HCT116 (cell line): Measurements from ENCODE around the gene WNT9A. TPM values are rescaled to one million over a fixed set of nuclear protein-coding genes. Genes with fewer than 3 reads are reported as not detected.
A peak's percentile ranks its signal among the peaks of the same experiment; 100 is the strongest.

Experiments
- ATAC-seq: fragments of 200-7000 bp; cut with Tn5 transposase; 2 replicates; pipeline ENCODE4 v1.9.1; 2020; ENCODE audit warnings: mild to moderate bottlenecking, moderate library complexity
- BruUV-seq: library from RNA; stranded (reverse); fragments of 400-500 nt; replicated peaks from 2 replicates; lab custom pipeline; 2021; lab: Mats Ljungman, UMichigan
- CTCF ChIA-PET: fragments of 300-600 bp; sonication (Branson Sonifier 250); formaldehyde crosslinking; loops from one replicate; lab custom pipeline; 2021; ENCODE audit warnings: antibody characterized with exemption; lab: Charles Lee
- POLR2A ChIA-PET: fragments of 300-600, 350-600 bp; sonication (Branson Sonifier 250); formaldehyde crosslinking; loops from one replicate; lab custom pipeline; 2021; ENCODE audit warnings: antibody characterized with exemption; lab: Charles Lee
- RAD21 ChIA-PET, 2 experiments: fragments of 300-600 bp; sonication (Branson Sonifier 250); formaldehyde crosslinking; loops; one replicate each; lab custom pipeline; 2023; ENCODE audit warnings: low total read pairs in 2 of 2; ENCODE audit not compliant: uncharacterized antibody in 2 of 2, unreplicated experiment in 2 of 2, low non-redundant PET in 1 of 2; lab: Charles Lee
- DNase-seq: peaks from one replicate; pipeline ENCODE4 v3.0.0-alpha.2; 2010; ENCODE audit warnings: low read depth, low spot score
- H2AFZ ChIP-seq: fragments of 200-600 bp; shearing (Covaris generic), sonication (generic); 2 replicates; pipeline ENCODE4 v1.6.1; 2017; ENCODE audit warnings: low read depth, mixed run types, mixed read lengths, antibody characterized with exemption, low read length; ENCODE audit not compliant: poor library complexity, severe bottlenecking
- H3K27ac ChIP-seq: 2 replicates; pipeline ENCODE4 v1.5.1; 2012; ENCODE audit warnings: low read depth, low read length
- H3K27me3 ChIP-seq: fragments of 200-600 bp; sonication (generic); 2 replicates; pipeline ENCODE4 v1.6.1; 2016; ENCODE audit warnings: mixed run types, low read length, mixed read lengths; ENCODE audit not compliant: insufficient read depth
- H3K36me3 ChIP-seq, 2 experiments: fragments of 200-500 bp in 1 of 2; fragments of 200-600 bp in 1 of 2; sonication (Bioruptor generic) in 1 of 2; sonication (generic) in 1 of 2; 2 replicates each; pipeline versions ENCODE4 v1.5.1 to v1.6.1; 2014 to 2016; ENCODE audit warnings: low read length in 2 of 2, inconsistent platforms in 1 of 2, mixed read lengths in 1 of 2, mixed run types in 1 of 2; ENCODE audit not compliant: insufficient read depth in 2 of 2, control insufficient read depth in 1 of 2
- H3K4me1 ChIP-seq, 2 experiments: fragments of 200-600 bp in 1 of 2; sonication (generic) in 1 of 2; 2 replicates each; pipeline versions ENCODE4 v1.5.1 to v1.6.1; 2012 to 2017; ENCODE audit warnings: low read length in 2 of 2, inconsistent platforms in 1 of 2, mild to moderate bottlenecking in 1 of 2, mixed read lengths in 1 of 2, mixed run types in 1 of 2, moderate library complexity in 1 of 2; ENCODE audit not compliant: insufficient read depth in 2 of 2, control insufficient read depth in 1 of 2
- H3K4me2 ChIP-seq: fragments of 200-600 bp; sonication (generic); 2 replicates; pipeline ENCODE4 v1.6.1; 2017; ENCODE audit warnings: mixed run types, low read length, mixed read lengths
- H3K4me3 ChIP-seq, 2 experiments: fragments of 200-600 bp in 1 of 2; sonication (generic) in 1 of 2; replicated peaks in 1 of 2; 2 replicates each; pipeline ENCODE4 v1.5.1; 2011 to 2016; ENCODE audit warnings: low read length in 2 of 2, control low read depth in 1 of 2, low read depth in 1 of 2, mild to moderate bottlenecking in 1 of 2, mixed read lengths in 1 of 2, mixed run types in 1 of 2
- H3K79me2 ChIP-seq: fragments of 200-600 bp; sonication (generic); 2 replicates; pipeline ENCODE4 v1.6.1; 2017; ENCODE audit warnings: mild to moderate bottlenecking, mixed run types, low read length, moderate library complexity, mixed read lengths; ENCODE audit not compliant: insufficient read depth
- H3K9ac ChIP-seq: fragments of 200-600 bp; sonication (generic); 2 replicates; pipeline ENCODE4 v1.6.1; 2016; ENCODE audit warnings: low read length, mixed read lengths
- H3K9me2 ChIP-seq: fragments of 200-600 bp; sonication (generic), shearing (Covaris generic); 2 replicates; pipeline ENCODE4 v1.6.1; 2017; ENCODE audit warnings: mixed run types, mild to moderate bottlenecking, moderate library complexity; ENCODE audit not compliant: insufficient read depth
- H3K9me3 ChIP-seq, 2 experiments: fragments of 200-500 bp in 1 of 2; fragments of 200-600 bp in 1 of 2; sonication (Bioruptor generic) in 1 of 2; sonication (generic) in 1 of 2; 2 replicates each; pipeline ENCODE4 v1.6.1; 2014 to 2017; ENCODE audit warnings: low read length in 2 of 2, mixed read lengths in 2 of 2, inconsistent platforms in 1 of 2, low read depth in 1 of 2, mild to moderate bottlenecking in 1 of 2, mixed run types in 1 of 2, moderate library complexity in 1 of 2; ENCODE audit not compliant: control insufficient read depth in 1 of 2, insufficient read depth in 1 of 2
- H4K20me1 ChIP-seq: fragments of 200-600 bp; sonication (generic), shearing (Covaris generic); 2 replicates; pipeline ENCODE4 v1.6.1; 2017; ENCODE audit warnings: mixed run types, mild to moderate bottlenecking, moderate library complexity; ENCODE audit not compliant: insufficient read depth
- ATF3 ChIP-seq: IDR thresholded peaks from 2 replicates; pipeline ENCODE4 v1.6.1; 2012
- CBX3 ChIP-seq: IDR thresholded peaks from 2 replicates; pipeline ENCODE4 v1.6.1; 2012; ENCODE audit warnings: low read depth
- CTCF ChIP-seq, 3 experiments: fragments of 200-600 bp in 1 of 3; sonication (generic) in 1 of 3; IDR thresholded peaks in 2 of 3; conservative IDR thresholded peaks in 1 of 3; 2 replicates each; pipeline ENCODE4 v1.5.1; 2012 to 2017; ENCODE audit warnings: low read depth in 2 of 3, low read length in 2 of 3, antibody characterized with exemption in 1 of 3, borderline replicate concordance in 1 of 3, control low read depth in 1 of 3, mild to moderate bottlenecking in 1 of 3, mixed read lengths in 1 of 3, mixed run types in 1 of 3, moderate library complexity in 1 of 3; ENCODE audit not compliant: insufficient read depth in 1 of 3
- ELF1 ChIP-seq: IDR thresholded peaks from 2 replicates; pipeline ENCODE4 v1.6.1; 2012; ENCODE audit warnings: low read depth, borderline replicate concordance
- EZH2 ChIP-seq: fragments of 200-600 bp; sonication (generic); IDR thresholded peaks from 2 replicates; pipeline ENCODE4 v1.6.1; 2017; ENCODE audit warnings: antibody characterized with exemption, mixed run types
- EZH2phosphoT487 ChIP-seq: fragments of 200-600 bp; IDR thresholded peaks from 2 replicates; pipeline ENCODE4 v1.6.1; 2018; ENCODE audit warnings: antibody characterized with exemption, borderline replicate concordance
- JUND ChIP-seq: IDR thresholded peaks from 2 replicates; pipeline ENCODE4 v1.6.1; 2012
- POLR2A ChIP-seq: IDR thresholded peaks from 2 replicates; pipeline ENCODE4 v1.7.0; 2011; ENCODE audit warnings: borderline replicate concordance; ENCODE audit not compliant: insufficient read depth, insufficient read length; ENCODE audit errors: extremely low read depth
- POLR2AphosphoS5 ChIP-seq: IDR thresholded peaks from 2 replicates; pipeline ENCODE4 v1.6.1; 2011; ENCODE audit warnings: mild to moderate bottlenecking, low read depth, low read length, moderate library complexity
- TCF7L2 ChIP-seq: IDR thresholded peaks from 2 replicates; pipeline ENCODE4 v1.7.0; 2011; ENCODE audit warnings: borderline replicate concordance, inconsistent platforms; ENCODE audit not compliant: insufficient read depth, insufficient read length; ENCODE audit errors: extremely low read depth
- YY1 ChIP-seq: IDR thresholded peaks from 2 replicates; pipeline ENCODE4 v1.6.1; 2011; ENCODE audit warnings: low read length, low read depth, moderate library complexity, mild to moderate bottlenecking; ENCODE audit not compliant: insufficient replicate concordance; ENCODE audit errors: extremely low read depth
- ZBTB33 ChIP-seq: IDR thresholded peaks from 2 replicates; pipeline ENCODE4 v1.6.1; 2011; ENCODE audit warnings: mild to moderate bottlenecking, low read length, moderate library complexity; ENCODE audit not compliant: insufficient replicate concordance; ENCODE audit errors: extremely low read depth
- ZFX ChIP-seq: fragments of 450-650 bp; IDR thresholded peaks from 2 replicates; pipeline ENCODE4 v1.6.1; 2017
- ZNF274 ChIP-seq: fragments of 200-500 bp; sonication (Bioruptor generic); IDR thresholded peaks from 2 replicates; pipeline ENCODE4 v1.6.1; 2014; ENCODE audit warnings: mild to moderate bottlenecking, low read depth, low read length, inconsistent platforms
- intact Hi-C: fragments of 100-400 bp; cut with micrococcal nuclease; formaldehyde crosslinking; loops from 2 replicates; pipeline ENCODE4 v1.10.0; 2022
- total RNA-seq: library from RNA; stranded (reverse); gene quantifications from one replicate; pipeline ENCODE4 v1.2.1, GENCODE V29; 2021; ENCODE audit not compliant: unreplicated experiment

Gene WNT9A
- total RNA-seq, 1 experiment from 2014 or later: 5.6 TPM

- no peak for TF ChIP-seq ELF1
Measured at GRCh38 chr1:227935826-227936225, 11.9 kb downstream of the WNT9A start (continued).

GRCh38 chr1:227934476-227935313 lies 13.0 kb downstream of the WNT9A start:
- POLR2A ChIA-PET: interaction anchor here (0.6 kb wide), 1 partner anchor 13 kb away, joined by 5 read pairs; the partner anchor contains the start of gene WNT9A
- peak overlapping the region; percentile 31; the same call in 1 of the 2 replicates for H3K9ac ChIP-seq
- H2AFZ ChIP-seq: no peak overlapping the region
- no TSS peak for BruUV-seq
- H3K9me2 ChIP-seq: no peaks in the 10 kb centered on the region
- DNase-seq (peak; percentile 99), ATAC-seq (peak; percentile 94)
- H3K9me3 ChIP-seq: peaks cover 0 to 9% of the 10 kb centered on the region in 2 experiments; a peak in 1 of 4 replicates
- peak overlapping the region; percentile 61 for H3K4me2 ChIP-seq
- intact Hi-C loops: no loop called here
- H3K4me3 ChIP-seq: peak overlapping the region in 1 of 2 experiments; percentile 23; a peak in 1 of 4 replicates
- H3K27me3 ChIP-seq: no peaks in the 10 kb centered on the region
- RAD21 ChIA-PET: interaction anchor here in 1 of 2 experiments (1.2 kb wide), 1 partner anchor 11 kb away, joined by 3 read pairs; no protein-coding TSS in a partner anchor
- no peaks in the 10 kb centered on the region; a peak in 1 of 4 replicates for H3K36me3 ChIP-seq
- H4K20me1 ChIP-seq: no peaks in the 10 kb centered on the region
- H3K79me2 ChIP-seq: no peaks in the 10 kb centered on the region
- peak overlapping the region; percentile 84 for H3K27ac ChIP-seq
- CTCF ChIA-PET: interaction anchor here (0.9 to 1.4 kb wide), 2 partner anchors 11 to 19 kb away, joined by 3 to 4 read pairs; no protein-coding TSS in a partner anchor
- H3K4me1 ChIP-seq: peaks cover 16 to 59% of the 10 kb centered on the region in 2 experiments
- TF ChIP-seq ELF1: no peak
- TF ChIP-seq POLR2AphosphoS5: peak; percentile 64; the same call in 1 of the 2 replicates
- TF ChIP-seq TCF7L2: peak; percentile 3
- no peak for TF ChIP-seq ZFX
- TF ChIP-seq EZH2phosphoT487: no peak
- TF ChIP-seq ATF3: no peak; the same call in 1 of the 2 replicates
- TF ChIP-seq JUND: peak; percentile 100
- peak; percentile 7 for TF ChIP-seq YY1
- peak; percentile 93 for TF ChIP-seq CBX3
- no peak for TF ChIP-seq EZH2
- peak; percentile 42 for TF ChIP-seq ZBTB33
- no peak for TF ChIP-seq CTCF (IDR thresholded peaks at IDR 0.05 in 2 of 3, conservative IDR thresholded peaks at IDR 0.05 in 1 of 3; ENCODE audit: borderline replicate concordance in 1 of 3, insufficient read depth in 1 of 3, low read depth in 2 of 3, low read length in 2 of 3)
- no peak for TF ChIP-seq POLR2A
- no peak for TF ChIP-seq ZNF274
